ENCODE results near the gene SEPTIN11.

SEPTIN11 gene

GRCh38 chr4:76949276-76950051 lies at the start of gene SEPTIN11:
Gene SEPTIN11, plus strand, starts transcription at chr4:76949752. Its CDS starts 152 bp downstream, at chr4:76949904.
- H3K27me3 ChIP-seq (ENCODE audit: control insufficient read depth in 1 of 2, insufficient read depth in 2 of 2, low read length in 2 of 2), result no peaks in the 10 kb centered on the region
- H3K36me3 ChIP-seq (ENCODE audit: control insufficient read depth in 2 of 2, insufficient read depth in 2 of 2, low read length in 2 of 2), result no peaks in the 10 kb centered on the region
- peak within 1 kb of the TSS; percentile 71 to 82 for H3K9ac ChIP-seq (ENCODE audit: low read length in 2 of 2)
- H3K27ac ChIP-seq (ENCODE audit: low read length), result peak within 1 kb of the TSS; percentile 80
- H3K4me1 ChIP-seq (ENCODE audit: control insufficient read depth, insufficient read depth, low read length), result peaks cover 12% of the 10 kb centered on the region
- no peaks in the 10 kb centered on the region for H3K9me3 ChIP-seq (ENCODE audit: control insufficient read depth in 2 of 2, low read length in 2 of 2)
- H3K4me3 ChIP-seq (ENCODE audit: low read length in 2 of 2), result peak within 1 kb of the TSS; percentile 75 to 86

DNA sequence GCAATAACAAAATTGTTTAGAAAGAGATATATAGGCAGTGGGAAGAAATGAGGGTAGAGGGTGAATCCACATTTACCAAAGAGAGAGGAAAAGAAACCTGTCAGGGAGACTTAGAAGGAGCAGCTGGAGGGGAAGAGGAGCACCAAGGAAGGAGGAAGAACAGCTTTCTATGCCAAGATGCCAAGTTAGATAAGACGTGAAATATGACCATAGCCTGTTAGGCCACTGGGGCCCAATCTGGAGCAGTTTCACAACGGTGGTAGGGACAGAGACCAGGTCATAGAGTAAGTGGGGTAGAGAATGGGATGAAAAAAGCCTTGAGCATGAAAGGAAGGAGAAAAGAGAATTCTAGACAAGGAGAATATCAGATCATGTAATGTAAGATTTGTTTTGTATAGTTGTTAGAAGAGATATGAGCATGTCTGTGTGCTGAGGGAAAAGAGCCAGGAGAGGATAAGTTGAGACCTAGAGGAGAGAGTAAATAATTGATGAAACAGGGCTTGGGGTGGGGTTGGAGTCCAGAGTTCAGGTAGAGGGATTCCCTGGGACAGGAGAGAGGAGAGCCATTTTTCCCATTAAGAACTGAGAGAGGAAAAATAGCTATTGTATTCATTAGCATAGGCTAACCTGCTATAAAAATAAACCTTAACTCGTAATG lies 47.2 kb upstream of the SEPTIN11 start:
- Histone ChIP-seq H3K4me3 (ENCODE audit: low read length in 2 of 2) (no peak overlapping the region), H3K36me3 (ENCODE audit: control insufficient read depth in 2 of 2, insufficient read depth in 2 of 2, low read length in 2 of 2) (no peaks in the 10 kb centered on the region), H3K27me3 (ENCODE audit: control insufficient read depth in 1 of 2, insufficient read depth in 2 of 2, low read length in 2 of 2) (peaks cover 0 to 4% of the 10 kb centered on the region in 2 donors), H3K4me1 (ENCODE audit: control insufficient read depth, insufficient read depth, low read length) (peaks cover 6% of the 10 kb centered on the region), H3K27ac (ENCODE audit: low read length) (no peak overlapping the region), H3K9ac (ENCODE audit: low read length in 2 of 2) (no peak overlapping the region), H3K9me3 (ENCODE audit: control insufficient read depth in 2 of 2, low read length in 2 of 2) (no peaks in the 10 kb centered on the region)

GRCh38 chr4:76904646-76905190 lies 44.8 kb upstream of the SEPTIN11 start:
- no peak overlapping the region for H3K9ac ChIP-seq (ENCODE audit: low read length in 2 of 2)
- no peak overlapping the region for H3K27ac ChIP-seq (ENCODE audit: low read length)
- no peaks in the 10 kb centered on the region for H3K4me1 ChIP-seq (ENCODE audit: control insufficient read depth, insufficient read depth, low read length)
- H3K9me3 ChIP-seq (ENCODE audit: control insufficient read depth in 2 of 2, low read length in 2 of 2), result no peaks in the 10 kb centered on the region
- no peak overlapping the region for H3K4me3 ChIP-seq (ENCODE audit: low read length in 2 of 2)
- H3K36me3 ChIP-seq (ENCODE audit: control insufficient read depth in 2 of 2, insufficient read depth in 2 of 2, low read length in 2 of 2), result no peaks in the 10 kb centered on the region
- no peaks in the 10 kb centered on the region for H3K27me3 ChIP-seq (ENCODE audit: control insufficient read depth in 1 of 2, insufficient read depth in 2 of 2, low read length in 2 of 2)

- H3K27me3 ChIP-seq (ENCODE audit: control insufficient read depth in 1 of 2, insufficient read depth in 2 of 2, low read length in 2 of 2), result no peaks in the 10 kb centered on the region
- no peak overlapping the region for H3K9ac ChIP-seq (ENCODE audit: low read length in 2 of 2)
- no peak overlapping the region for H3K4me3 ChIP-seq (ENCODE audit: low read length in 2 of 2)
Observed at GRCh38 chr4:76905521-76905920, 44.0 kb upstream of the SEPTIN11 start.

GRCh38 chr4:76909711-76910110 lies 39.8 kb upstream of the SEPTIN11 start:
- no peak overlapping the region for H3K4me3 ChIP-seq (ENCODE audit: low read length in 2 of 2)
- H3K4me1 ChIP-seq (ENCODE audit: control insufficient read depth, insufficient read depth, low read length), result no peaks in the 10 kb centered on the region
- H3K9ac ChIP-seq (ENCODE audit: low read length in 2 of 2), result no peak overlapping the region
- H3K27me3 ChIP-seq (ENCODE audit: control insufficient read depth in 1 of 2, insufficient read depth in 2 of 2, low read length in 2 of 2), result no peaks in the 10 kb centered on the region
- H3K27ac ChIP-seq (ENCODE audit: low read length), result no peak overlapping the region
- no peaks in the 10 kb centered on the region for H3K36me3 ChIP-seq (ENCODE audit: control insufficient read depth in 2 of 2, insufficient read depth in 2 of 2, low read length in 2 of 2)
- H3K9me3 ChIP-seq (ENCODE audit: control insufficient read depth in 2 of 2, low read length in 2 of 2), result no peaks in the 10 kb centered on the region

More at GRCh38 chr4:76905521-76905920, 44.0 kb upstream of the SEPTIN11 start:
- Histone ChIP-seq H3K36me3 (ENCODE audit: control insufficient read depth in 2 of 2, insufficient read depth in 2 of 2, low read length in 2 of 2) (no peaks in the 10 kb centered on the region), H3K27ac (ENCODE audit: low read length) (no peak overlapping the region), H3K4me1 (ENCODE audit: control insufficient read depth, insufficient read depth, low read length) (no peaks in the 10 kb centered on the region), H3K9me3 (ENCODE audit: control insufficient read depth in 2 of 2, low read length in 2 of 2) (no peaks in the 10 kb centered on the region)

DNA sequence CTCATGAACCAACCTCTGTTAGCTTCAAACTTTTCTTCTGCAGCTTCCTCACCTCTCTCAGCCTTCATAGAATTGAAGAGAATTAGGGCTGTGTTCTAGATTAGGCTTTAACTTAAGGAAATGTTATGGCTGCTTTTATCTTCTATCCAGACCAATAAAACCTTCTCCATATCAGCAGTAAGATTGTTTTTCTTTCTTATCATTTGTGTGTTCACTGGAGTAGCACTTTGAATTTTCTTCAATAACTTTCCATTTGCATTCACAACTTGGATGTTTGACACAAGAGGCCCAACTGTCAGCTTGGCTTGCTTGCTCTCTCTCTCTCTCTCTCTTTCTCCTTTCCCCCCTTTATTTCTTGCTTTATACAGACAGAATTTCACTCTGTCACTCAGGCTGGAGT lies 28.8 kb upstream of the SEPTIN11 start:
- H3K4me1 ChIP-seq (ENCODE audit: control insufficient read depth, insufficient read depth, low read length), result no peaks in the 10 kb centered on the region
- H3K9me3 ChIP-seq (ENCODE audit: control insufficient read depth in 2 of 2, low read length in 2 of 2), result no peaks in the 10 kb centered on the region
- H3K27ac ChIP-seq (ENCODE audit: low read length), result no peak overlapping the region
- H3K36me3 ChIP-seq (ENCODE audit: control insufficient read depth in 2 of 2, insufficient read depth in 2 of 2, low read length in 2 of 2), result no peaks in the 10 kb centered on the region
- H3K27me3 ChIP-seq (ENCODE audit: control insufficient read depth in 1 of 2, insufficient read depth in 2 of 2, low read length in 2 of 2), result no peaks in the 10 kb centered on the region
- H3K9ac ChIP-seq (ENCODE audit: low read length in 2 of 2), result no peak overlapping the region
- H3K4me3 ChIP-seq (ENCODE audit: low read length in 2 of 2), result no peak overlapping the region

- H3K4me1 ChIP-seq (ENCODE audit: control insufficient read depth, insufficient read depth, low read length), result no peaks in the 10 kb centered on the region
- H3K27ac ChIP-seq (ENCODE audit: low read length), result no peak overlapping the region
- no peaks in the 10 kb centered on the region for H3K27me3 ChIP-seq (ENCODE audit: control insufficient read depth in 1 of 2, insufficient read depth in 2 of 2, low read length in 2 of 2)
- no peaks in the 10 kb centered on the region for H3K36me3 ChIP-seq (ENCODE audit: control insufficient read depth in 2 of 2, insufficient read depth in 2 of 2, low read length in 2 of 2)
- H3K4me3 ChIP-seq (ENCODE audit: low read length in 2 of 2), result no peak overlapping the region
- H3K9ac ChIP-seq (ENCODE audit: low read length in 2 of 2), result no peak overlapping the region
- H3K9me3 ChIP-seq (ENCODE audit: control insufficient read depth in 2 of 2, low read length in 2 of 2), result no peaks in the 10 kb centered on the region
Observed at GRCh38 chr4:76923619-76924357, 25.8 kb upstream of the SEPTIN11 start.

DNA sequence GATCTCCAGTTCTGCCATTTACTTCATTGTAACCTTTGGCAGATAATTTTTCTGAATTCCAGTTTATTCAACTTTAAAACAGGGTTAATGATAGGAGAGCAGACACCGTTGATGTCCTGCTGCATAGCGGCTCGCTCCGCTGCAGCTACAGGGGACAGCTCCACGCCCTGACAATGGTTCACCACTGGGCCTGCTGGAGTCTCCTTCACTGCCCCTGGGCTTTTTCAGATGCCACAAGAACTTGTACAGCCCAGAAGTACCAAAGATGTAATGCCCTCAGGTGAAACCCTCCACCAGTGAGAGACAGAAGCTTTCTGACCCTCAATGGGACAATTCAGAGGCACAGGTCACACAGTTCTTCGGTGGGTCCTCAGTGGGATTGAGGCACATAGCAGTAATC lies 22.7 kb upstream of the SEPTIN11 start:
- Histone ChIP-seq H3K9me3 (ENCODE audit: control insufficient read depth in 2 of 2, low read length in 2 of 2) (no peaks in the 10 kb centered on the region), H3K4me3 (ENCODE audit: low read length in 2 of 2) (no peak overlapping the region), H3K27ac (ENCODE audit: low read length) (no peak overlapping the region), H3K4me1 (ENCODE audit: control insufficient read depth, insufficient read depth, low read length) (no peaks in the 10 kb centered on the region), H3K9ac (ENCODE audit: low read length in 2 of 2) (no peak overlapping the region), H3K27me3 (ENCODE audit: control insufficient read depth in 1 of 2, insufficient read depth in 2 of 2, low read length in 2 of 2) (no peaks in the 10 kb centered on the region), H3K36me3 (ENCODE audit: control insufficient read depth in 2 of 2, insufficient read depth in 2 of 2, low read length in 2 of 2) (no peaks in the 10 kb centered on the region)

- H3K36me3 ChIP-seq (ENCODE audit: control insufficient read depth in 2 of 2, insufficient read depth in 2 of 2, low read length in 2 of 2), result no peaks in the 10 kb centered on the region
- no peak overlapping the region for H3K9ac ChIP-seq (ENCODE audit: low read length in 2 of 2)
- no peaks in the 10 kb centered on the region for H3K9me3 ChIP-seq (ENCODE audit: control insufficient read depth in 2 of 2, low read length in 2 of 2)
- no peaks in the 10 kb centered on the region for H3K4me1 ChIP-seq (ENCODE audit: control insufficient read depth, insufficient read depth, low read length)
- H3K27me3 ChIP-seq (ENCODE audit: control insufficient read depth in 1 of 2, insufficient read depth in 2 of 2, low read length in 2 of 2), result no peaks in the 10 kb centered on the region
- no peak overlapping the region for H3K4me3 ChIP-seq (ENCODE audit: low read length in 2 of 2)
- no peak overlapping the region for H3K27ac ChIP-seq (ENCODE audit: low read length)
Observed at GRCh38 chr4:76930685-76931084, 18.9 kb upstream of the SEPTIN11 start.

GRCh38 chr4:76931087-76931486 lies 18.5 kb upstream of the SEPTIN11 start:
- H3K27ac ChIP-seq (ENCODE audit: low read length), result no peak overlapping the region
- no peak overlapping the region for H3K9ac ChIP-seq (ENCODE audit: low read length in 2 of 2)
- H3K36me3 ChIP-seq (ENCODE audit: control insufficient read depth in 2 of 2, insufficient read depth in 2 of 2, low read length in 2 of 2), result no peaks in the 10 kb centered on the region
- H3K27me3 ChIP-seq (ENCODE audit: control insufficient read depth in 1 of 2, insufficient read depth in 2 of 2, low read length in 2 of 2), result no peaks in the 10 kb centered on the region
- no peak overlapping the region for H3K4me3 ChIP-seq (ENCODE audit: low read length in 2 of 2)
- H3K9me3 ChIP-seq (ENCODE audit: control insufficient read depth in 2 of 2, low read length in 2 of 2), result no peaks in the 10 kb centered on the region
- no peaks in the 10 kb centered on the region for H3K4me1 ChIP-seq (ENCODE audit: control insufficient read depth, insufficient read depth, low read length)
